ENCODE data around the gene KCNJ14.

GRCh38 chr19:48444129-48444935, 11.0 kb upstream of the KCNJ14 start:
- TF ChIP-seq EZH2 (IDR thresholded peaks at IDR 0.05; ENCODE audit: insufficient read depth, poor library complexity, severe bottlenecking) (no peak), EZH2phosphoT487 (IDR thresholded peaks at IDR 0.05; ENCODE audit: insufficient read depth, low read depth) (no peak)
